CD4-positive, alpha-beta T cell treated with Interleukin-17A for 1 hour (primary cell): ENCODE measurements around the gene DUS1L.

Experiments used
- DNase-seq: peaks from one replicate; pipeline ENCODE4 v3.0.0-alpha.2; 2020

DUS1L gene

DNA sequence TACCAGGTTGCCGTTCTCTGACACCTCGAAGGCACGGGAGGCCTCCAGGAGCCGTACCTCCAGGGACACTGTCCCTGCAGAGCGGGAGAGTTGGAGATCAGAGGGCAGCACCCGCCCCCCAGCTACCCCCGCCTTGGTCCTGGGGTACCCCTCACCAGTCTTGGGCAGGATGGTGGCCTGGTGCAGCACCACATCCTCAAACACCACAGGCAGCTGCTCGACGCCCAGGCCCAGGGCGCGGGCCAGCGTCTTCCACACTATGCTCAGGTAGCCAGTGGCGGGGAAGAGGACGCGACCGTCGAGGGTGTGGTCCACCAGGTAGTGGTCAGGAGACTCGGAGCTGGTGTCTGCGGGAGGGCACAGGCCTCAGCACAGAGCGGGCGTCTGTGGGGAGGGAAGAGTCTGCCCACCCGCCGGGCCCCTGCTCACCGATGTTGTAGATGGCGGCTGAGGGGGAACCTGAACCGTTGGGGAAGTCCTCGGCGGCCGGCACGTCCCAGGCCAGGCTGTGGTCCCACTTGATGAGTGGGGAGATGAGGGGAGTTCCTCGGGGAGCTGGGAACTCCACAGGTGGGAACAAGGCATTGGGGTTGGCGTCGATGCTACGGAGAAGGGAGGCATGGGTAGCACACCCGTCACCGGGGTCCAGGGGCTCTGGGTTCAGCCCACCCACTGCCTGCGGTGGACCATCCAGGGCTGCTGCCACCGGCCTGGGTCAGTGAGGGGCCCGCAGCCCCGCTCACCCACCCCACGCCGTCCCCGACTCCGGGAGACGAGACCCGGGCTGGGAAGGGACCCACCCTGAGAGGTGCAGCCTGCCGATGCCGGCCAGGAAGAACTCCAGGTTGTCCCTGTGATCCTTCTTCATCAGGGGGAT, 22.6 kb upstream of the DUS1L start:
- no peak for DNase-seq

DNA sequence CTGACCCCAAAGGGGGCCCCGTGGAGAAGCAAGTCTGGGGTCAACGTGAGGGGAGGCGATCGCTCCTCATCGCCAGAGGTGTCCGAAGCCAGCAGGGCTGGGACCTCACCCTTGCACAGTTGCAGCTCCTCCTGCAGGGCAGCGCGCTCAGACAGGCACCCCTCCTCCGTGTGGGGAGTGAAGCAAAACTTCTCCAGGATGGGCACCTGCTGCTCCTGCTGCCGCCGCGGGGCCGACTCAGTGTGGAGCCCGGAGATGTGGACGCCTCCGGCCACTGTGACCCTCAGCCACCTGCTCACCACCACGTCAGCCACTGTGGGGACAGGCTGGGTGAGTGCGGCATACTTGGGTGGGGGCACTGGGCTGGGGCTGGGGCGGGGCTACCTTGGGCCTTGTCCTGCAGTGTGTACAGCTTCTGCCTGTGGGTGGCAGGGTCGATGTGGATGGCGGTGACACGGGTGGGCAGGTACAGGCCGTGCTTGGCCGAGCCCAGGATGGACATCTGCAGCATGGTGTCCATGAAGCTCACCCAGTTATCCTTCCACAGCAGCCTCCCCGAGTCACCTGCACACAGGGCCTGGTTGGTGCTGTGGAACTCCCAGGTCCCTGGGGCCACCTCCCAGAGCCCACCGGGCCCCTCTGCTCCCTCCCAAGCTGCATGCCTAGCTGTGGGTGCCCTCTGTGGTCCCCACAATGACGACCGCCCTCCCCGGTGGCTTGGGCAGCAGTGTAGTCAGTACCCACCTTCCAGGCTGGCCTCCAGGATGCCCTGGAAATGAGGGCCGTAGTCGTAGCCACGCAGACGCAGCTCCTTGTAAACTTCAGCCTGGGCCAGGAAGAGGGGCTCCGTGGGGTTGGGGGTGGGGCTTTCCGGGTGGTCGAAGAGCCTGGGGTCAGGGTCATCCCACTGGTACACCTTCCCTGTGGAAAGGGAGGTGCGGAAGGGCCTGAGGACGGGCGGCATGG, 21.6 kb upstream of the DUS1L start:
- no peak for DNase-seq

DNA sequence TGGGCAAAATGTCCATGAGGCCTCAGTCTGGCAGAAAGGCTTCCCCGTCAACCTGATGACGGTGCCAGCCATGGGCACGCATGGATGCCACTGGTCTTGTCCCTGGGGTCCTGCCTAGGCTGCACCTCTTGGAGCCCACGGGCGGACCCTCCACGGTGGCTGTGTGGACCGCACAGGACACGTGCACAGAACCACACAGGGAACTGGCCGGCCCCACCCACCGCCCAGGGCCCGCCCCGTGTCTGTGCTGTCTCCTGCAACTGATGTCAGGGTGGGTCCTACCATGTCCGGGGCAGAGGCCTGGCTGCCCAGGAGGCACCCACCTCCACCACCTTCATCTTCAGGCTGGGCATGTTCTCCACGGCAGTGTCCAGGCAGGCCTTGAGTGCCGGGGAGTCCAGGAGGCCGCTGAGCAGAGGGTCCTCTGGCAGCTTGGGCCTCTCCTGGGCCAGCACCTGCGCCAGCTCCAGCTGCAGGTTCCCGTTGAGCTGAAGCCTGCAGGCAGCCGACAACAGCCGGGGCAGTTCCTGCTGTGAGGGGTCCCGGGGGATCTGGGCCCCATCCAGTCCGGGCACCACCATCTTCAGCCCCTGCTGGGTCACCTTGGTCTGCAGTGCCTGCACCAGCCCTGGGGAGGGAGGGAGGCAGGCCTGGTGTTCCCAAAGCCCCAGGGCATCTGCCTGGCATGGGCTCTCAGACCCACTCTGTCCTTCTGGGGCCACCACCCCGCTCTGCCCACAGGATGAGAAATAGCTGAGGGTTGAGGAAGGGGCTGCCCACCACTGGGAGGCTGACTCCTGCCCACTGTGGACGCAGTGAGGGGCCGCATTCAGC, 20.5 kb upstream of the DUS1L start:
- DNase-seq: no peak

DNA sequence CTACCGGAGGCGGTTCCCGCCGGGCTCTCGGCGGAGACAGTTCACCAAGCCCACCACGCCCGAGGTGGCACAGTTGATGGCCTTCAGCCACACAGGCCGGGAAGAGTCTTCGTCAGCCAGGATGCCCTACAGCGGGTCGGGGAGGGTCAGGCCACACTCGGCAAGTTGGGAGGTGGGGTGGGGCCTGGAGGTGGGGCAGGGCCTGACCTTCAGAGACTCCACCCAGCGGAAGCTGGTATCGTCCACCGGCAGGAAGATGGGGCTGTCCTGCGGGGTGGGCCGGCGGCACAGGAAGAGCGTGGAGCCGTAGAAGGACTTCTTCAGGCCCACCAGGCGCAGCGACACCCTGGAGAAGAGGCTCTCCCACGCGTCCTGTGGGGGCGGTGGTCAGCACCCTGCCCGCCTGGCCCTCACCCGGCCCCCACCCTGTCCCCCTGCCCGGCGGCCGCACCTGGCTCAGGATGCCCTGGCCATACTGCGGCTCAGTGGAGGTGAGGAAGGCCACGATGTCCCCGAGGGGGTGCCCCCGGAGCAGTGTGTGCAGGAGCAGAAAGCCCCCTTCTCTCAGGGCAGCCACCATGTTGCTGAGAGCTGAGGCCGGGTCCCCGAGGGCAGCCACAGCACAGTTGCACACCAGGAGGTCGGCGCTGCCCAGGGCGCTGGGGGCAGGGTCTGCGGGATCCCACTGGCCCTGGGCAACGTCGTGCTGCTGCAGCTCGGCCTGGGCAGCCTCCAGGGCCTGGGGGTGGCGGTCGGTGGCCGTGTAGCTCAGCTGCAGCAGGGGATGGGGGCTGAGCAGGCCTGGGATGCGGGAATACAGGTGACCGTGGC, 19.6 kb upstream of the DUS1L start:
- DNase-seq: no peak

DNA sequence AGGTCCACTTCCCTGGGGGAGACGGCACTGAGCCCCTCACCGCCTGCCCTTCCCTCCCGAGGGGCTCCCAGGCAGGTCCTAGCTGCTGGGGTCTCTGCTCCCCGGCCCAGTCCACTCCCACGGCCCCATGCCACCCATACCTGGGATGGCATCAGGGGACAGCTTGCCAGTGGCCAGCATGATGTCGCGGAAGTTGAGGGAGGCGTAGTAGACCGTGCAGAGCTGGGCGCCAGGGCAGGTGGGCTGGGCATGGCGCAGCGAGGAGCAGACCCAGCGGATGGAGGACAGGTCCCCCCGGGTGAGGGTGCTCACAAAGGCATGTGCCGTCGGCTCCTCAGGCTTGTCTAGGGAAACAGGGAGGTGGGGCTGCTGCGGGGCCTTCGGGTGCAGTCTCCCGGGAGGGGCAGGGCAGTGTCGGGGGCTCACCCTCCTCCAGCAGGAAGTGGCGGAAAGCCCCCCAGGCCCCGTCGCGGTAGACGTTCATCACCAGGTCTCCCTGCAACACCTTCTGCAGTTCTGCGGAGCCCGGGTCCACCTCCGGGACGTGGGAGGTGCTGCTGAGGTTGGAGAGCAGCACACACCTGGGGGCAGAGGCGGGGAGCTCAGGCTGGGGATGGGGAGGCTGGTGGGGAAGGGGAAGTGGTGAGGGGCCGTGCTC, 18.9 kb upstream of the DUS1L start:
- DNase-seq: no peak

DNA sequence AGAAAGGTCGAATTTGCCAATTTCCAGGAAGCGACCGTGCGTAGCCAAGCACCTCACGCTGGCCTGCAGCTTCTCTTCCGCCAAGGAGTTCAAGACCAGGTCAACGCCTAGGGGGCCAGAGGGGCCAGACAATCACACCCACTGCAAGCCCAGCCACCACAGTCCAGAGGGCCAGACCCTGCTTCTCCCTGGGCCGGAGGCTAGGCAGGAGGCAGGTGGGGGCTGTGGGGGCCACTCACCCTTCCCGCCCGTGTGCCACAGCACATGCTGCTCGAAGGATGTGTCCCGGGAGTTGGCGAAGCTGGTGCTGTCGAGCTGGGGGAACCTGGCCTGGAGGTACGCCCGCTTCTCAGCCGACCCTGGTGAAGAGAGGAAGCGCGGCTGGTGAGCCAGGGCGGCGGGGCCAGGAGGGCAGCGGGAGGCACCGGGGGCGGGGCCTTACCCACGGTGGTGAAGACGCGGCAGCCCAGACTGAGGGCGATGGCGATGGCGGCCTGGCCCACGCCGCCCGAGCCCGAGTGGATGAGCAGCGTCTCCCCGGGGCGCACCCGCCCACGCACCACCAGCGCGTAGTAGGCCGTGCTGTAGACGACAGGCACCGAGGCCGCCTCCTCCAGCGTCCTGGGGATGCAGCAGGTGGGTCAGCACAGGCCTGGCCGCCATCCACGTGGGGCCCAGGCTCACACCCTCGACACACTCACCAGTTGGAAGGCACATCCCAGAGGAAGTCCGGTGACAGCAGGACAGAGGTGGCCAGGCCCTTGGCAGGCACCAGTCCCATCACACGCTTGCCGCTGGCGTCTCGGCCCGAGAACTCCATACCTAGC, 18.1 kb upstream of the DUS1L start:
- DNase-seq: no peak

DNA sequence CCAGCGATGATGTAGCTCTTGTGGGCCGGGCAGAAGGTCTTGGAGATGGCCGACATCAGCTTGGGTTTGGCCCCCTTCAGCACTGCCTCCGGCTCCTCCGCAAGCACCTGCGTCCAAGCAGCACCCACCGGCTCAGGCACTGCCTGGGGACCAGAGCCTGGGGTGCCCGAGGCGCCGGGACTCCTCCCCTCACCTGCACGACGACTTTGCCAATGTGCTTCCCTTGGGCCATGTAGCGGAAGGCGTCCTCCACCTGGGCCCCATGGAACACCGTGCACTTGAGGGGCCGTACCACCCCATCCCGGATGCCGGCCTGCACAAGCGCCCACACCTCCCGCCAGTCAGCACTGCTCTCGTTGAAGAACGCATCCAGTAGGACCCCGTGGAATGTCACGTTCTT, 17.4 kb upstream of the DUS1L start:
- no peak for DNase-seq

DNA sequence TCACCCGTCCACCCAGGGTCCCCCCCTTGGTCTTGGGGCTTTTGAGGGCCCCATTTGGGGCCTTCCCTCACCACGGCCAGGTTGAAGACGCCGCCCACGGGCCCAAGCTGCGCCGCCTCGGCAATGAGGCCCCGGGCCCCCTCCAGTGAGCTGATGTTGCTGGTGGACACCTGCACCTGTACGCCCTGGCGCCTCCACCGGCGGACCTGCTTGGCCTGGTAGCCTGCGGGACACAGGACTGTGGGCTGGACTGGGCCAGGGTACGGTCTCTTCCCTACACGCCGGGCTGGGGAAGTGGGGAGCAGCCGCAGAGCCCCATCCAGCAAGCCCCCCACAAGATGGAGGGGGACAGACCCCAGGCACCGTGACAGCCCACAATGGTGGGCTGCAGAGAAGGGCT, 16.9 kb upstream of the DUS1L start:
- DNase-seq: no peak

DNA sequence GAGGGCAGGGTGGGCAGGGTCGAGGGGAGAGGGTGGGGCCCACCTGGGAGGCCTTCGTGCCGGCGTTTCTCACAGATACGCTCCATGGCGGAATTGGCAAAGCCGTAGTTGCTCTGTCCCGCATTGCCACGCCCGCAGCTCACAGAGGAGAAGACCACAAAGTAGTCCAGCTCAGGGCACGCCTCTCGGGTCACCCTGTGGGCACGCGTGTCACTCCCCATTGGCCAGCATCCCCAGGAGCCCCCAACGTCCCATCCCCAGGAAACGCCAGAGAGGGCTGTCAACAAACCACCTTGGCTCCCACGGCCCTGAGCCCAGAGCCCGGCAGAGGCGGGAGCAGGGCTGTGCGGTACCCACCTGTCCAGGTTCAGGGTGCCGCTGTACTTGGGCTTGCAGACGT, 16.4 kb upstream of the DUS1L start:
- no peak for DNase-seq

DNA sequence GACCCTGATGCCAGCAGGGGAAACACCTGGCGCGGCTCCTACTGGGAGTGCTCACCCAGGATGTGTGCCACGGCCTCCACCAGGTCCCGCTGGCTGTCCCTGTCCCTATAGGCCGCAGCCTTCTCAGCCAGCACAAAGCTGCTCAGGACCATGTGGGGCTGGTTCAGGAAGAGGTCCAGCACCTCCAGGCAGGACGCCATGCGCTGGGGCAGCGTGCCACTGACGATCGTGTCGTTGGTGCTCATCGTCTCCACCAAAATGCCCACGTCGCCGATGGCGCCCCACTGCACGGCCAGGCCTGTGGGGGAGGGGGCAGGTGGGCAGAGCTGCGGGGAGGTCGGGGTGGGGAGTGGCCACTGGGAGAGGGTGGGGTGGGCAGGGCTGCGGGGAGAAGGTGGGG, 15.9 kb upstream of the DUS1L start:
- DNase-seq: no peak

DNA sequence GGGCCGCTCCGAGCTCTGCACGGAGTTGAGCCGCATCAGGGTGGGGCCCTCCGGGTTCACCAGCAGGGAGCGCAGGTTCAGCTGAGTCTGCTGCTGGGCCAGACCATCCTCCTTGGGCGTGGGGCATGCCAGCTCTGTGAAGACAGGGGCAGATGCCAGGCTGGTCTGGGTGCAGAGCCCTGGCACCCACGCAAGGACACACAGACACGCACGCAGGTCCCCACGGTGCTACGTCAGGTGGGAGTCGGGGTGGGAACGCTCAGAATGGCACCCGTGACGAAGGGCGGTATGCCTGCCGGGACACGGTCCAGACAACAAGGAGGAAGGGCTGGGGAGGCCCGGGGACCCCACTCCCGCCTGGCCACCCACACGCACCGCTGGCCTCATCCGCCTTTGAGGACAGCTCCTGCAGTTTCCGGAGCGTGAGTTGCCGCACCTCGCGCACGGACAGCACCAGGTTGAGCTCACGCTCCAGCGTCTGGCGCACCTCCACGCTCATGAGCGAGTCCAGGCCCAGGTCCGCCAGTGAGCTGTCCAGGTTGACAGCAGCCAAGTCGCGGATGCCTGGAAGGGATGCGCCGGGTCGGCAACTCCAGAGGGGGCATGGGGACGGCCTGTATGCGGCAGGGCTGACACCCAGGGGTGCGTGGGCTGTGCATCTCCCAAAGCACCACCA, 15.3 kb upstream of the DUS1L start:
- DNase-seq: no peak

DNA sequence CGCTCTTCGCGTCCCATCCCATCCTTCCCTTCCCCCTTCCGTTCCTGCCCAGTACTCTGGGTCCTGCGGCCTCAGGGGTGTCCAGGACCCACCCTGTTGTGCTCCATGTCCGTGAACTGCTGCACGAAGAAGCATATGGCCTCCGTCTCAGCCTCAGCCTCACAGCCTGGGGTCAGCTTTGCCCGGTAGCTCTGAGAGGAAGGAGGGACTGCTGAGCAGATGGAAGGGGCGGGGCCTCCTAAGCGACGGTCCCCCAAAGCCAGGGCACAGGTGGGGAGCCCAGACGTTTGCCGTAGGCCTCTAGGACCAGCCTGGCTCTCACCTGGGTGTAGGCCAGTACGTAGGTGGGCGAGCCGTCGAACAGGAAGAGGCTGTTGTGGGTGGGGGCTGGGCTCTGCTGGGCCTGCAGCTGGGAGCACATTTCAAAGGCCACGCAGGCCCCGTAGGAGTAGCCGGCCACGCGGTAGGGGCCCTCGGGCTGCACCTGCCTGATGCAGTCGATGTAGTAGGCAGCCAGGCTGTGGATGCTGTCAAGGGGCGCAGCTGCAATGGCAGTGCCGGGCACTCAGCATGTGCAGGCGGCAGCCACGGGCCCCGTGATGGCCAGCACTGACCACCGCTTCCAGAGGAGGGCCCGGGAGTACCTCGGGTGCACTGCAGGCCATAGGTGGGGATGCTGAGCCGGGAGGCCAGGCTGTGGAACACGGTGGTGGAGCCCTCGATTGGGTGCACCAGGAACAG, 14.6 kb upstream of the DUS1L start:
- DNase-seq: no peak

DNA sequence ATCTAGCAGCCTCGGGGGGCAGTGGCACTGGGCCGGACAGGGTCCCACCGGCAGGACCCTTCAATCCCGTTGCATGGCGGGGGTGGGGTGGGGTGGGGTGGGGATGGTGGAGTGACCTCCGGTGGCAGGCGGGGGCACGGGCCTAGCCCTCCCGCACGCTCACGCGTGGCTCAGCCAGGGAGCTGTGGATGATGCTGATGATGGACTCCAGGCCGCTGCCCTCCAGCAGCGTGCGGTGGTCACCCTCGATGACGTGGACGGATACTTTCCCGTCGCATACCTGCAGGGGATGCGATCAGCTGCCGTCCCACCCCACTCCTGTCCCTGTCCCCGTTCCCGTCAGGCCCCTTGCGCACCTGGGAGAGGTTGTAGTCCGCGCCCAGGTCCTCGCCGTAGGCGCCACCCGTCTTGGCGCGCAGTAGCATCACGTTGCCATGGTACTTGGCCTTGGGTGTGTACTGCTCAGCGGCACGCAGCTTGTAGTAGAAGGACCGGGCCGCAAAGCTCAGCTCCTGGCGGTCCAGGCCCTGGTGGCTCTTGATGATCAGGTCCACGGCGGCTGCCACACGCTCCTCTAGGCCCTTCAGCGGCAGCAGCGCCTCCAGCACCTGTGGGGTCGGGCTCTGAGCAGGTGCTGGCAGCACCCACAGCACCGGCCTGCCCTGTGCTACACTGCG, 13.5 kb upstream of the DUS1L start:
- no peak for DNase-seq

DNA sequence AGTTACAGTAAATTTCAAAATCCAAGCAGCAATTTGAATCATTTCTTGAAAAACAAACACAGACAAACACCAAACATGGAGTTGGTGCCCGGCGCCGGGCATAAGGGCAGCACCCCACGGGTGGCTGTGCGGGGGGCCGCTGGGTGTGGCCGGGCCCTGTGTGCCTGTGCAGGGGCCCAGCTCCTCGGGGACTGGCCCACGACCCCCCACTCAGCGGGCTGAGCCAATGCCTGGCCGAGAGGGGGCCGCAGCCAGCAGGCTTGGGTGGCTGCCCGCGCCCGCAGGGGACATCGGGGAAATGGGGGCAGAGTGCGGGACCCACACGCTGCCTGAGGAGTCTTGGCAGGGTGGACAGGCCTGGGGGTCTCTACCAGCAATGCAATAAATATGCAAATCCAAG, 12.8 kb upstream of the DUS1L start:
- DNase-seq: no peak

DNA sequence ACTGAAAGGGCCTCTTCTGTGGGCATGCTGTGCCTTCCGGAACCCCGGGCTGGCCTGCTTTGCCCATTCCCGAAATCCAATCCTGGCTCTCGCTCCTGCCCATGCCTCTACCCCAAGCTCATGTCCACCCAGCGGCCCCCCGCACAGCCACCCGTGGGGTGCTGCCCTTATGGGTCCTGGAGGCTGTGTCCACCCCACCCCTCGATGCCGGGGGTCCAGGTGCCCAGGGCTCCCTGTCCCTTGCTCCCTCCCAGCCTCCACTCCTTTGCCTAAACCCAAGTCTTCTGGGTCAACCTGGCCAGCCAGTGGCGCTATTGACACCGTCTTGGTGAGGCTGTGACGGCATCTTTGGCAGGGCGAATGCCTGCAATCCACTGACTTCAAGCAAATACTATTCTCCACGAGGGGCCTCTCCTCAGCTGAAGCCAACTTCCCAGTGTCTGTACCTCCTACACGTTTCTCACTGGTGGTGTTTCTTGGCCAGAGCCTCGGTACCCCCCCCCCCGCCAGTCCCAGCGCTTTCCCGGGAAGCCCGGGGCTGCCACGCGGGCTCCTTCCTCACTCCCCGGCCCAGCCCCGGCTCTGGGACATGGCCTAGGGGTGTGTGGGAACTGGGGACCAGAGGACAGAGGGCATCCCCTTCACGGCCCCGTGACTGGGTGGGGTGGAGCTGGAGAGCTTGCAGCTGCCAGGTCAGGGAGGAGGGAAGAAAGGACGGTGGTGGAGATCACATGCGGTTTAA, 12.2 kb upstream of the DUS1L start:
- DNase-seq: no peak

DNA sequence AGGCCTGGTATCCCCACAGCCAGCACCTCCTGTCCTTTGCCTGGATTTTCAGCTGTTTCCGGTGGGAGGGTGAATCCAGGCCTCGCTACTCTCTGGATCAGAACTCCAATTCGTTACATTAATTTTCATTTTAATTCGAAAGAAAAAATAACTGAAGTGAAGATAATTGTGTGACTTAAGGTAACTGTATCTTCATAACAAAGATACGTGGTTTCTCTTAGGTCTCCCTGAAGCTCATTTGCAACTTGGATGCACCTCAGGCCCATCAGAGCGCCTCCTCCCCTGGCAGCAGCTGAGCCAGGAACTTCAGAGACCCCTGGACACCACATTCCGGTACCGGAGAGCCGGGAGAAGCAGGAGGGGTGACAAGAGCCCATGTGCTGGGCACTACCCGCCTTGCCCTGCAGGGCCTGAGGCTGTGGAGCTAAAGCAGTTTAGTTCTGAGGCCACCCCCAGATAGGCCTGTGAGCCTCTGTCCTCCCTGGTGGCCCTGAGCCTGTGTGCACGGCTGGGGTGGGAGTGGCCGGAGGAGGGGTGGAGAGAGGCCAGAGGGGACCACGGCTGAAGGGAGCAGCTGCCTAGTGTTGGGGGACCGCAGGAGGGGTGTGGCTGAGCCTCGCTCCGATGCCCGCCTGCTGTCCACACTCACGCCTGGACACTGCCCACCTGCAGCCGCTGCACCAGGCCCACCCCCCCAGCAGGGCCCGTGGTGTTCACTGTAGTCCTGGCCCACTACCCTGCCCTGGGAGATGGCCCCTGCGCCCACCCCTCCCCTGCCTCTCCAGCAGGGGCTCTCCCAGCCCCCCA, 11.4 kb upstream of the DUS1L start:
- no peak for DNase-seq
